DND-41 (cell line): Measurements from ENCODE around the gene CYP11A1.

Source experiments
- EZH2 ChIP-seq: IDR thresholded peaks from 3 replicates; pipeline ENCODE4 v1.6.1; 2012; ENCODE audit warnings: borderline replicate concordance, low read depth, mild to moderate bottlenecking, moderate library complexity, low read length, inconsistent platforms; ENCODE audit not compliant: severe bottlenecking
- TF ChIP-seq, protein P1 (sequence below): IDR thresholded peaks from 2 replicates; pipeline ENCODE4 v1.5.1; 2012; ENCODE audit warnings: borderline replicate concordance, low read length, moderate library complexity, mild to moderate bottlenecking; ENCODE audit not compliant: poor library complexity, severe bottlenecking; ENCODE audit errors: extremely low read depth

DNA sequence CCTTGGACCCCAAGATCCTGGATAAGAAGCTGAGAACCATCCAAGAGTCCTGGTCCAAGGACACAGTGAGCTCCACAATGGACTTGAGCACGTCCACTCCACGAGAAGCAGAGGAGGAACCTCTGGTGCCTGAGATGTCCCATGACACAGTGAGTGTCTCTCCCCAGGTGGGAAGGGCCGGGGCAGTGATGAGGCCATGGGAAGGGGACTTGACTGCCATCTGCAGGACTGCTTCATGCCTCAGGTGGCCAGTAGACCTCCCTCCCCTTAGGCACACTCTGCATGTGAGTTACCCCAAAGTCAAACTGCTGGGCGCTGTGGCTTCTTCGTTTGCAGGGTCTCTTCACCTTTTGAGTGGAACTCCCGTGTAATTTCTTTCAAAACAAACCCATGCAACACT, 71.6 kb downstream of the CYP11A1 start:
- TF ChIP-seq, protein P1, sequence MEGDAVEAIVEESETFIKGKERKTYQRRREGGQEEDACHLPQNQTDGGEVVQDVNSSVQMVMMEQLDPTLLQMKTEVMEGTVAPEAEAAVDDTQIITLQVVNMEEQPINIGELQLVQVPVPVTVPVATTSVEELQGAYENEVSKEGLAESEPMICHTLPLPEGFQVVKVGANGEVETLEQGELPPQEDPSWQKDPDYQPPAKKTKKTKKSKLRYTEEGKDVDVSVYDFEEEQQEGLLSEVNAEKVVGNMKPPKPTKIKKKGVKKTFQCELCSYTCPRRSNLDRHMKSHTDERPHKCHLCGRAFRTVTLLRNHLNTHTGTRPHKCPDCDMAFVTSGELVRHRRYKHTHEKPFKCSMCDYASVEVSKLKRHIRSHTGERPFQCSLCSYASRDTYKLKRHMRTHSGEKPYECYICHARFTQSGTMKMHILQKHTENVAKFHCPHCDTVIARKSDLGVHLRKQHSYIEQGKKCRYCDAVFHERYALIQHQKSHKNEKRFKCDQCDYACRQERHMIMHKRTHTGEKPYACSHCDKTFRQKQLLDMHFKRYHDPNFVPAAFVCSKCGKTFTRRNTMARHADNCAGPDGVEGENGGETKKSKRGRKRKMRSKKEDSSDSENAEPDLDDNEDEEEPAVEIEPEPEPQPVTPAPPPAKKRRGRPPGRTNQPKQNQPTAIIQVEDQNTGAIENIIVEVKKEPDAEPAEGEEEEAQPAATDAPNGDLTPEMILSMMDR = no peak
- TF ChIP-seq EZH2 = no peak
